Activated naive CD4-positive, alpha-beta T cell treated with anti-CD3 and anti-CD28 coated beads, Interleukin-2, amount 50 U/mL, for 24 hours (primary cell): Measurements from ENCODE around the gene PSIP1.

Source experiments
- H3K27ac Mint-ChIP-seq: one replicate; pipeline ENCODE4 v1.8.0; 2021; ENCODE audit warnings: mild to moderate bottlenecking, mixed read lengths
- H3K27me3 Mint-ChIP-seq: one replicate; pipeline ENCODE4 v1.8.0; 2021; ENCODE audit warnings: mixed read lengths
- H3K36me3 Mint-ChIP-seq: one replicate; pipeline ENCODE4 v1.8.0; 2021; ENCODE audit warnings: mixed read lengths
- H3K4me1 Mint-ChIP-seq: one replicate; pipeline ENCODE4 v1.8.0; 2021; ENCODE audit warnings: mixed read lengths
- H3K4me3 Mint-ChIP-seq: one replicate; pipeline ENCODE4 v1.8.0; 2021; ENCODE audit warnings: mild to moderate bottlenecking, mixed read lengths
- H3K9me3 Mint-ChIP-seq: one replicate; pipeline ENCODE4 v1.8.0; 2021; ENCODE audit warnings: mixed read lengths

The PSIP1 gene

GRCh38 chr9:15426019-15426418 lies 84.8 kb downstream of the PSIP1 start:
- Mint-ChIP-seq H3K4me1 (peaks cover 80% of the 10 kb centered on the region), H3K9me3 (no peaks in the 10 kb centered on the region), H3K27me3 (no peaks in the 10 kb centered on the region), H3K4me3 (no peak overlapping the region), H3K27ac (peak overlapping the region; percentile 83), H3K36me3 (peaks cover 13% of the 10 kb centered on the region)

- Mint-ChIP-seq H3K27ac (peak overlapping the region; percentile 59), H3K9me3 (no peaks in the 10 kb centered on the region), H3K27me3 (no peaks in the 10 kb centered on the region), H3K4me3 (peak overlapping the region; percentile 95), H3K4me1 (peaks cover 53% of the 10 kb centered on the region), H3K36me3 (peaks cover 9% of the 10 kb centered on the region)
Measured at GRCh38 chr9:15423231-15423985, 87.4 kb downstream of the PSIP1 start.

- Mint-ChIP-seq H3K4me3 (peak within 1 kb of the TSS; percentile 95), H3K4me1 (peaks cover 46% of the 10 kb centered on the region), H3K27me3 (no peaks in the 10 kb centered on the region), H3K27ac (peak within 1 kb of the TSS; percentile 87), H3K36me3 (peaks cover 9% of the 10 kb centered on the region), H3K9me3 (no peaks in the 10 kb centered on the region)
Measured at GRCh38 chr9:15422372-15423230, 88.2 kb downstream of the PSIP1 start, which contains the start of gene SNAPC3. SNAPC3 (plus strand) TSS chr9:15422876; CDS start chr9:15422880, 4 bp downstream.

- peaks cover 8% of the 10 kb centered on the region for H3K36me3 Mint-ChIP-seq
- peak overlapping the region; percentile 95 for H3K4me3 Mint-ChIP-seq
- no peaks in the 10 kb centered on the region for H3K9me3 Mint-ChIP-seq
- peak overlapping the region; percentile 87 for H3K27ac Mint-ChIP-seq
- peaks cover 42% of the 10 kb centered on the region for H3K4me1 Mint-ChIP-seq
- H3K27me3 Mint-ChIP-seq = no peaks in the 10 kb centered on the region
Measured at GRCh38 chr9:15421990-15422371, 88.8 kb downstream of the PSIP1 start.

GRCh38 chr9:15421532-15421931 lies 89.2 kb downstream of the PSIP1 start:
- Mint-ChIP-seq H3K27ac (no peak overlapping the region), H3K9me3 (no peaks in the 10 kb centered on the region), H3K4me3 (peak overlapping the region; percentile 95), H3K27me3 (no peaks in the 10 kb centered on the region), H3K4me1 (peaks cover 37% of the 10 kb centered on the region), H3K36me3 (peaks cover 8% of the 10 kb centered on the region)

GRCh38 chr9:15420796-15421195 lies 90.0 kb downstream of the PSIP1 start:
- H3K9me3 Mint-ChIP-seq = no peaks in the 10 kb centered on the region
- peaks cover 5% of the 10 kb centered on the region for H3K36me3 Mint-ChIP-seq
- H3K27ac Mint-ChIP-seq = no peak overlapping the region
- no peak overlapping the region for H3K4me3 Mint-ChIP-seq
- peaks cover 30% of the 10 kb centered on the region for H3K4me1 Mint-ChIP-seq
- H3K27me3 Mint-ChIP-seq = no peaks in the 10 kb centered on the region

- Mint-ChIP-seq H3K4me1 (peaks cover 8% of the 10 kb centered on the region), H3K9me3 (no peaks in the 10 kb centered on the region), H3K27me3 (no peaks in the 10 kb centered on the region), H3K36me3 (no peaks in the 10 kb centered on the region), H3K4me3 (no peak overlapping the region), H3K27ac (no peak overlapping the region)
Measured at GRCh38 chr9:15417626-15418025, 93.1 kb downstream of the PSIP1 start.

GRCh38 chr9:15416880-15417279 lies 93.9 kb downstream of the PSIP1 start:
- H3K36me3 Mint-ChIP-seq = no peaks in the 10 kb centered on the region
- H3K27me3 Mint-ChIP-seq = no peaks in the 10 kb centered on the region
- peak overlapping the region; percentile 88 for H3K27ac Mint-ChIP-seq
- no peaks in the 10 kb centered on the region for H3K9me3 Mint-ChIP-seq
- peaks cover 3% of the 10 kb centered on the region for H3K4me1 Mint-ChIP-seq
- H3K4me3 Mint-ChIP-seq = no peak overlapping the region
